HG03558 (cell line): Measurements from ENCODE around the gene TOGARAM2.

ENCODE experiments used
- ATAC-seq: cut with Tn5 transposase; IDR thresholded peaks from one replicate; pipeline ENCODE4 v1.9.1; 2021; ENCODE audit warnings: moderate number of reproducible peaks; ENCODE audit not compliant: unreplicated experiment; ENCODE audit errors: extremely low read depth

TOGARAM2 gene

DNA sequence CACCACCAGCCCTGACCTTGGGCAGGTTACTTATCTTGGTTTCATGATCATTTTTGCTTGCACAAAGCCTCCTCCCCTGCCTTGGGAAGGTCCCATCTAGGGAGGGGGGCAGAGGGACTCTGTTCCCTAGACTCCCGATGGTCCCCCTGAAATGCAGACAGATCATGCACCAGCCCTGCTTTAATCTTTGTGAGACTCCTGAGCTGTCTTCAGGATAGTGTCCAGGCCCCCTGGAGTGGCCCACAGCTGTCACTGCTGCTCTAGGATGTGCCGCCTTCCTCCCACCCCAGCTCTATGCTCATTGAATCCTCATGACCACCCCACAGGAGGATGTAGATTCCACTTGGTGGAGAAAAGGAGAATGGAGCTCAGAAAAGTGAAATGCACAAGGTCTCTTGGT is 65.2 kb downstream of the TOGARAM2 start:
- ATAC-seq, result no peak

DNA sequence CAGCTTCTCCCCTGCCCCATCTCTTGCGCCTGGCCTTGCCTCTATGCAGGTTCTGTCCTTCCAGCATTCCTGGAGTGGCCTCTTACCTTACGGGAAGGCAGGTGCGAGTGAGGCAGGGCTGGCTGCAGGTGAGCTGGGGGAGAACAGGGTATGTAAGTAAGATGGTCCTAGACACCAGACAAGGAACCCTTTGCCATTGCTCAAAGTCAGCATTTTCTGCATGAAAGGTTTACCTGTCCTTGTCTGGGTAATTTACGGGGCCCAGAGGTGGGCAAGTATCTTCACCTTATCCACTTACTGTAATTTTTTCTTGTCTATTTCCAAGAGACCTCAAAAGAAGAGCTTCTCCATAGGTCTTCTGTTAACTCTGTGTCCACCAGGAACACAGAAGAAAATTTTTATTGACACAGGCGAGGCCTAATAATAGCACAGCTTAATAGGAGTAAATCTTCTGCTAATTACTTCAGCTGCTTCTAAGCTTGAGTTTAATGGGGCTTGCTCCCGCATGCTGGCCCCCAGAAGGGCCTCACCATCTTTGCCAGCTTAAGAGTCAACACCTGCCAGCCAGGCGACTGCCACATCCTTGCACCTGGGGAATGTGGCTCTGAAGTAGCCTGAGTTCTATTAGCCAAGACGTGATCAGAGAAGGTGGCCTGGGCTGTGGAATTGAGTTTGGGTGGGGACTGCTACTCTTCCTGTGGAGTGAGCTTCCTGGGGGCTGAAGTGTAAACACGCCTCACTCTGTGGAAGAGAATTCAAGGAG is 66.2 kb downstream of the TOGARAM2 start:
- ATAC-seq, result no peak

DNA sequence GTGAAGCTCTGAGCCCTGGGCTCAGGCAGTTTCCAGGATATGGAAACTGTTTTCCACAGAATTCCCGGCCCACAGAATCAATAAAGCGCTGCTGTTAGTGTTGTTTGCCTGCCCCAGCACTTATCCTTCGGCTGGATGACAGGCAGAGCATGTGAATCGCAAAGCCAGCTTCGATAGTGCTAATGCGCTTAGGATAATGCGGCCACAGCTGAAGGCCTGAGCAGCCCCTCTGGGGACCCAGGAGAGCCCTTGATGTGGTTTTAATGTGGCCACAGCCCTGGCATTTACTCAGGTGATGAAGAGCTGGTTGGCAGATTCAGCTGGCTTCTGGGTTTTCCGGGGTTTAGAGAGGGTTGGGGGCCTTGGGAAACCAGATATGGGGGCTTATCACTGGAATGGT is 69.5 kb downstream of the TOGARAM2 start:
- ATAC-seq, result no peak

DNA sequence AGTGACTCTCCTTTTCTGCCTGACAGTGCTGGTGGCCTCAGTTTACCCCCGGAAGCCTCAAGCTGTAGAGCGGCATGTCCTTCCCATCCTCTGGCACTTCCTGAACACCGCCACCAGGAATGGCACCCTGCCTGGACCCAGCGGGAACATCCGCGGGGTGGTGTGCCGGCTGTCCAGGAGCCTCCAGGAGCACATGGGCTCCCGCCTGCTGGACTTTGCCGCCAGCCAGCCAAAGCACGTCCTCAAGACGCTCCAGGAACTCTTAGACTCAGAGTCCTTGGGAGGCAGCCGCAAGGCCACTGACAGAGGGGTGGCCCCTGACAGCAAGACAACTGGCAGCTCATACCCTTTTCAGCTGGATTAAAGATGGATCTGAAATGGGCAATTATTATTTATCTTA is 70.6 kb downstream of the TOGARAM2 start:
- no peak for ATAC-seq

DNA sequence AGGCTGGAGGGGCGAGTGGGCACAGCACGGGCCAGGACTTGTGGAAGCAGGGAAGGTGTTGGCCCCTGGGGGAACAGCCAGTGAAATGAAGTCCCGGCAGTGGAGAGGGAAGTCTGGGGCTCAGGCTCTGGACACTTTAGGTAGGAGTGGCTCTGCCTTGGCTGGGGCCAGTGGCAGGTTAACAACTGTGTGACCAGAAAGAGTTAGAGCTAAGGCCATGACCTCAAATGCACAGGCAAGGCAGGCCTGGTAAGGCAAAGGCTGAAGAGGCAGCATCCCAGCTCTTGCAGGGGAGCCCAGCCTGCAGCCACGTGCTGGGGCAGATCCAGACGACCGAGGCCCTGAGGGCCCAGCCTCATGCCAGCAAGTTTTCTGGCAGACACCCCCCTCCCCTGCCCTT is 71.7 kb downstream of the TOGARAM2 start:
- ATAC-seq, result no peak

DNA sequence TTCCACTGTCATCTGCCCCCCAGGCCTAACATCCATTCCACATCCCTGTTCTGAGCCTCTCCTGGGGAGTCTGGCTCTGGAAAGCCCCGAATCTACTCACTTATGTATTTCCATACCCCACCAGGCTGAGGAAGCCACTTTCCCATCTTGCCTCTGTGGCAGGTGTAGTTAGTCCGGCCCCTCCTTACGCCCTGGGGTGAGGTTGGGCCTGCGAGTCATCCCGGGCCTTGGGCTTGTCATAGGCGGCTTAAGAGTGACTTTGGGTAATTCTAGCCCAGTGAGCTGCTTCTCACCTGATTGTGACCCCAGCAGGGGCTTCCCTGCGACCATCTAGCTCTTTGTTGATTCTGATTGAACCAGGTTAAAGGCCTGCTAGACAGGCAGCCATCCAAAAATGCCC is 72.1 kb downstream of the TOGARAM2 start:
- no peak for ATAC-seq

DNA sequence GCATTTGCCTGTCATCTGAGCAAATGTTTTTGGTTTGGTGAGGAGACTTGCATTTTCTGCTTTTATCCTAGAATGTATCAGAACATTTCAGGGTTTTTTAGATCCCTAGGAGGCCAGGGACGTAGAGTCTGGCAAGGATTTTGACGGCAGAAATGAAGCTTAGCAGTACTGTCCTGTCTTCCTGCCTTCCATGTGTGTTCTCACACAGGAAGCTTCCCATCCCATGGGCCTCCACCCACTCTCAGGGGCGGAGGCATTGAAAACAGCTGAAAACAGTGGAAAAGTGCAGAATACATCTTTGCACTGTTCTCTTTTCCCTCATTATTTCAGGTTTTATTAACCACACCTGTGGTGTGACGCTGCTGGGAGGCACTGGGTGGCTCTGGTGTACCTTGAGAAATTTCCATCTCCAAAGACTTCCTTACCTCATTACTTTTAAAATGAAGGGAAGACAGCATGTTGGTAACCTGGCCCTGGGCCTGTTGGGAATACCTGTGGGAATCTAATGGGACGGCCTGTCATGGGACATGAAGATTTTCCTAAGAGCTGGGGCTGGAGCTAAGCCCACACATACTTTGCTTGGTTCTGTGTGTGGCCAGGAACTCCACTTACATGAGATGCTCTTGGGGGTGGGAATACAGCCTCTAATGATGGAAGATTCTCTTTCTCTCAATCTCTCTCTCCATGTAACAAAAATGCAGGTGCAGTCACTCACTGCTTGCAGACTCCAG is 72.7 kb downstream of the TOGARAM2 start:
- ATAC-seq, result no peak

DNA sequence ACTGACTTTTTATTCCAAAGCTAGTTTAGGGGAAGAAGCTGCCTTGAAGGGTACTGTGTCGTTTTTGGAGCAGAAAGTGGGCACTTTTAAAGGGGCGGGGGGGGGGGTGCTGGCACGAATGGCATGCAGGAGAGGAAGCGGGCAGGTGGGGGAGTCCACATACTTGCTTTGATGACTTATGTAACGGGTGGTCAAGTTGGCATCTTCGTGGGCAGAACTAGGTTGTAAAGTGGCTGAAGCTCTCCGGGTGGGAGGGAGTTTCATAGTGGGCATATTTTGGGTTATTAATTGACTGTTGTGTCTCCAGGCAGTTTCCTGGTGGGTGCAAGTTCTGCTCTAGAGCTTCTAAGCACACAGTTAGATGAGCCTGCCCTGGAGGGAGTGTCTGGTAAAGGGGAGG is 73.3 kb downstream of the TOGARAM2 start:
- ATAC-seq, result no peak

DNA sequence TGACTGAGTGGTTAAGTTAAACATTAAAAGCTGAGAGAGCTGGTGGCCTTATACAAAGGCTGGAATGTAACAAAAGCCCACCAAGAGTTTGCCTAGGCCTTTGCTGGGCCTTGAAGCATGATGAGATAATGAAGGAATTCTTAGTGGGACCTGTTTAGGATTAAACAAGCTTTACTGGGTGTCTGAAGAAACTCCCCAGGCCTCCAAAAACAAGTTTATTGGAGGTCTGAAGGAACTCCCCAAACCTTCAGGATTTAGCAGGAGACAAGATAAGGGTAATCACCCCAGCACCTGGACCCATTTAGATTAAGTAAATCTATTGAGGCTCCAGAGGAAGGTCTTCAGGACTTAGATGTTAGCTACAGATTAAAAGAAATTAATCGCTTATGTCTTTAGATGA is 74.5 kb downstream of the TOGARAM2 start:
- no peak for ATAC-seq

DNA sequence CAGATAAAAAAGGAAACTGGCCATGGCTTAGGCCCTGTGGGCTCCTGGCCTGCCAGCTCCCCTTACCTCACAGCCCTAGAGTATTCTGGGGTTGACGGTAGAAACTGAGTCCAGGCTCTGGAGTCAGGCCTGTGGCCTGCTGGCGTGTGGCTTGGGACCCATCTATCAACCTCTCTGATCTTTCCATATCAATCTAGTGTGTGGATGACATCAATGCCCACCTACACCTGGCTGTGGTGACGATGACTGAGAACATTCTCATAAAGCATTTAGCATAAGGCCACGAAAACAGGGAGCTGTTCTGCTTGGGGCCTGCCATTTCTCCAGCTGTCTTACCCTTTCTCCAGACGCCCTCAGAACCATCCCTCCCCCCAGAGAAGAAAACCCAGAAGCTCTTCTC is 75.4 kb downstream of the TOGARAM2 start:
- no peak for ATAC-seq

DNA sequence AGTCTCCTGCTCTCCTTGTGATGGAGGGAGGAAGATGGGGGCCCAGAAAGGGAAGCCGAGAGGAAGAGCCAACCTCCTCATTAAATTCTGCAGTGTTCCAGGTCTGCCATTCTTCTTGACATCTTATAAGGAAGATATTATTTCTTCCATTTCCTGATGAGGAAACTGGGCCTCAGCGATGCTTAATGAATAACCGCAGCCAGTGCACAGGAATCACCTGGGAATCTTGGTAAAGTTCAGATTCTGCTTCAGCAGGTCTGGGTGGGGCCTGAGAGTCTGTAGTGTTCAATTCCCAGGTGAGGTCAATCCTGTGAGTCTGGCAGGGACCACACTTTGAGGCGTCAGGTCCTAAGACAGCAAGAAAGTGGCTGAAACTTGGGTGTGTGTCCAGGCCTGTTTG is 75.9 kb downstream of the TOGARAM2 start:
- ATAC-seq, result no peak

DNA sequence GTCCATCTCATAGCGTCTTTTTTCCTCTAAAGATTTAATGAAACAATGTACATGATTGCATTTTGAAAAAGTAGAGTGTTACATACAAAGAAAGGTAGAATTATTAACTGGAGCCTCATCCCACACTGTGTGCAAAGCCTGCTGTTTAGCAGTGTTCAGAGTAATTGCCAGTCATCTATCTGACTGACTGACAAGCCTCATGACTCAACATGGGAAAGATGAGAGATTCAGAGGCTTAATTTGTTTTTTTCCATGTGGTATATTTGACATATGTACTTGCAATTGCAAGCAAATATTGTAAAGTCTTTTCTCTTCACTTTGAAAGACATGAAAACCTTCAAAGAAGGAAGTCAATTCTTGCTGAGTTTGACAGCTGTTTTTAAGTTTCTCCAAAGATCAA is 78.5 kb downstream of the TOGARAM2 start:
- no peak for ATAC-seq

DNA sequence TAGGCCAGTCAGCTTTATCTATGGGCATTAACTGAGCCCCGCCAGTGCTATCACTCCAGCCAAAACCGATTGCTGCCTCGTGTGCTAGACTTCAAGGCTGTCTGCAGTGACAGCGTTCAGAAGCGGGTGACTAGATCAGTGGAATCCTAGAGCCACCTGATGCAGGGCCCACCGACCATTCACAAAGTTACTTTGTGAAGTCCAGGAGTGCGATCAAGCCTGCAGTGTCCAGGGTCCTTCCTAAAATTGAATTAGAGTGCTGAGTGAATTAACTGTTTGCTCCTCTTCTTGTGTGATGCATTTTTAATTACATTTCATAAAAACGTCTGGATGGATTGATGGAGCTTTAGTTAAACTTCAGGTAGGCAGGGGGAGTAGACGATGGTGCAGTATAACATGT is 79.3 kb downstream of the TOGARAM2 start:
- ATAC-seq, result no peak

DNA sequence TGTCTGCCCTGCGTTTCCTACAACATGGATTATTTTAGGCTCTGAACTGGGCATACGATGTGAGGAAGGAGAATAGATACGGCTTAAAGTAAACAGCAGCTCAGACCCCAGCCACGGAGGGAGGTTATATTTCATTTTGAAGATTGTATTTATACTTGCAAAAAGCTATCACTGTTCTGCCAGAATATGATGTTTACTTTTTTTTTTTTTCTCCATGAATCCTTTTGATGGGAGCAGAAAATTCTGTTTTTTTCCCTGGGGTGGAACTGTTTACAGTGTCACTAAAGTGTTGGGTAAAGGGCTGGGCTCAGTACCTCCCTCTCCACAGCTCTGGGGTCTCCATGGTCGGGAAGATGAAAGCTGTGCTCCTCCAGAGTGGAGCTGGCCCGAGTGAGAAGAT is 80.1 kb downstream of the TOGARAM2 start:
- ATAC-seq, result no peak

DNA sequence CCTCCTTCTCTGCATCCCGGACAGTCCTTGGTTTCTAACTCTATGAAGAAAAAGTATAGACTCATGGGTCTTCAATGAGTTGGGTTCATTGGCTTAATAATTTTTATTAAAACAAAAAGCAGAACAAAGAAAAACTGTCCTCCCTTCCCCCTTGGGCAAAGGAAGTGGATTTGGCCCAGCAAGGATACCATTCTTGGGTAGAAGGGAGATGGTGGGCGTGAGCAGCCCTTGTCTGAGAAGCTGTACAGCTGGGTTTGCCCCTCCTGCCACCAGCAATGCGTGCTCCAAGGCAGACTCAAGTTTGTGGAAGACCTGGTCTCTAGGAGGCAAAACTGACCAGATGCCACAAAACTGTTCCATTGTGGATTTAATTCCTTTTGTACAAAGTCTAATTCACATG is 80.5 kb downstream of the TOGARAM2 start:
- ATAC-seq, result no peak

DNA sequence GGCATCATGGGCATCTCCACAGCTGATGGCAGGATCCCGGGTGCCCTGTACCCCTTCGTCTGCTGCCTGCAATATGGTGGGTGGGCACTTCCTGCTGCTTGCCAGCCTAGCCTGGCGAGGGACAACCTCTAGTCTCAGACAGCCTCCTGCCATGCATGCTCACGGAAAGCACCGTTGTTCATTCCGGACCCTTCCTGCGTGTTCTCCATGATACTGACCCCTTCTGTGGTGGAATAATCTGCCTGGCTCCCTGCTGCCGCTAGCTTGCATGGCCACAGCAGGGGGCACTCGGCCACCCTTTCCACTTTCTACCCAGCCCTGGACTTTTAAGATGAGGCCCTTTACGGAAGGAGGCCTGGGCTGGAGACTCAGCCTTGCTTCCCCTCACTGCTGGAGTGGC is 81.3 kb downstream of the TOGARAM2 start:
- no peak for ATAC-seq

DNA sequence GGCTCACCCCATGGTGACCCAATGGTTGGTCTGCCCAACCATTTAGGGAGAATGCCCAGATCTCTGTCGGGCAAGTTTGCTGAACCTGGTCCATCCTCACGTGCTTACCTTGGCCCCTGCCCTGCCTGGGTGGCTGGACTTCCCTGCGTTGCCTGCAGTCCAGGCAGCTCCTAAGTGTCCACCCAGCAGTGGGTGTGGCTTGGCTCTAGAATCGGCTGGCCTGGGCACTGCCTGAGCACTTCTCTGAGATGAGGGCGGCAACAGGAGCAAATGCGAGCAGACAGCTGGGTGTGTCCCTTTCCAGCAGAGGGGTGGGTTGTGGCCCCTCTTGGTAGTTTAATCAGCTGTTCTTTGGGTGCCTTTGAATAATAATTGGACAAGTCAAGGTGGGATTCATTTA is 82.0 kb downstream of the TOGARAM2 start:
- ATAC-seq, result no peak

DNA sequence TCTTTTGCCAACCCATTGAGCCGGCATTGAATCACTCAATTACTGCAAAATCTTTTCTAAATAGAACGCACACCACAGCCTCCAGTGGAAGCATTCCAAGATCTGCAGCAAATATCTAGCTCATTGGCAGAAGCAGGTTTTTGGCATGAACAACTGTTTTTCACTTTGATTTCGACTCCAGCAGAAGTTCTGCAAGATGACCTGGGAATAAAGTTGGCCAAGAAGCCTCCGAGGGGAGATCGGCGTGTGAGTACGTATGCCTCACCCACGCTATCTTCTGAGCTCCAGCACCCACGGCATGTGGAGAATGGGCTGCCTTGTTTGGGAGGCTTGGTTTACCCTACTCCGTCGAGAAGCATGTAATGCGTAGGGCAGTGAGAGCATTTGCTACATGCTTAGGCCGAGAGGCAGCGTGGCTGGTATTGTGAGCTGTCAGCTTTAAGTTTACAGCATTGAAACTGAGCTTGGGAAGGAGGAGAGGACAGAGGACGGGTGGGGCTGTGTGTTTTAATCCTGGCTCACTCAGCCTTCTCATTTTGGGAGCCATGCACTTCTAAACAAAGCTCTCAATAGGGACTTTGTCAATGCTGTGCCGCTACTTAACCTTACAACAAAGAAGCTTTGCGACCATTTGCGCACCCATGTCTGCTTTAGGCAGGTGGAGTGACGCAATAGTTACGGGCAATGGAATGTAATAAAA is 82.7 kb downstream of the TOGARAM2 start:
- ATAC-seq, result no peak

DNA sequence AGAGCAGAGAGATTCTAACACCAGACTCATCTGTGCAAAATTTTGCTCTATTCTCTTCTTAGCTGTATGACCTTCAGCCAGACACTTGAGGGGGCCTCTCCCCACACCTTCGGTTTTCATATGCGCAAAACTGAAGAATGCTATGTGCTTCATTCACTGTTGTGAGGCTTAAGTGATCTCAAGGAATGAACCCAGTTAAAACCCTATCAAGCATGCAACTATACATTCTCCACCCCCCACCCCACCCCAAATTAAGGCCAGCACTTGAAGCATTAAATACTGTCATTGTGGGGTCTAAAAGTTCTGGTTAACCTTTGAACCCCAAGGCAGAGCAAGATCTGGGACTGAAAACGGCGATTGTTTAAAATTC is 83.2 kb downstream of the TOGARAM2 start:
- no peak for ATAC-seq

DNA sequence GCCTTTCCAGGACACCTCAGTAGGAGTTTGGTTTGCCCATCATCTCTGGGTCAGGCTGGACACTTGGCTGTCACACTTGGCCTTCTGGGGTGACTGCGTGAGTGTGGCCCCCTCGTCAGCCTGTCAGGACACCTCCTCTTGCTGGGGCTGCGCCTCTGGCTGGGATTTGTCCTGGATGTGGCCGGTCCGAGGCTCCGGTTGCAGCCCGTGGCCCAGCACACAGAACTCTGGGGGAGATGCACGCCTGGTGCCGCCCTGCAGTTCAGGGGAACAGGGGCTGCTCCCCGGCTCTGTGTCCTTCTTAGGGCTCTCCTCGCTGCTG is 83.6 kb downstream of the TOGARAM2 start:
- no peak for ATAC-seq

DNA sequence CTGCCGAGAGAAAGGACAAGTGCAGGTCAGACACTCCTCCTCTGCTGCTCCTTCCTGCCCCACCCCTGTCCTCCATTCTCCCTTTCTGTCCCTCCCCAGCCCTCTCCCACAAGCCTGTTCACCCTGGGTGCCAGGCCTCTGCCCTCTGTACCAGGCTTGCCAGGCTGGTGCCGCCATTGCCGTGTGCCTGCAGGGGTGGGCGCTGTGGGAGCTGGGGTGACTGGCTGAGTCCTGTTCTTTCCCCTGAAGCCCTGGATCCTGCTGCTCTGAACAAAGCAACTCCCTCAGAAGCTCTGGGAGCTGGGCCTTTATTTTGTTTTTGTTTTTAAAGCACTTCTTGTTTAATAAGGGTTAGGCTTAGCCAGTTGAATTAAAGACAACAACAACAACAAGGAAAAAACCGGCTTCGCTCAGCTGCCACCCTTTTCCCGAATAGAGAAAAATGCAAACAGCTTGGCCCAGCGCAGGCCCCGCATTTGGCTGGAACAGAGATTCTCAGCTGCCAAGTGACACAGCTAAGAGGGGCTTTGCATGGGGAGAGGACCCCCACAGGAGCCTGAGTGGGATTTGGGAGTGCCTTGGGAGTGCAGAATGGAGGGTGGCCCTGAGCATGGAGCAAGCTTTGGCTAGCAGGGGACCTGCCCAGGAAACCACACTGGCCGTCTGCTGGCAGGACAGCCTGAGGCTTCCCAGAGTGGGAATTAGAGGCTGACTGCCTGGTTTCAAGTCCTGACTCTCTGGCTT is 84.1 kb downstream of the TOGARAM2 start:
- ATAC-seq, result no peak
